GM20000 (cell line): ENCODE data around the gene ATCAY.

Experiments used
- DNase-seq: peaks from one replicate; pipeline ENCODE4 v3.0.0; 2012; ENCODE audit warnings: low spot score
- TF ChIP-seq, protein P1 (sequence below): IDR thresholded peaks from 2 replicates; pipeline ENCODE4 v1.5.1; 2012; ENCODE audit warnings: mild to moderate bottlenecking, control low read depth; ENCODE audit errors: extremely low read depth, missing control alignments

ATCAY gene

GRCh38 chr19:3836887-3837286 lies 43.6 kb upstream of the ATCAY start:
- TF ChIP-seq, protein P1, sequence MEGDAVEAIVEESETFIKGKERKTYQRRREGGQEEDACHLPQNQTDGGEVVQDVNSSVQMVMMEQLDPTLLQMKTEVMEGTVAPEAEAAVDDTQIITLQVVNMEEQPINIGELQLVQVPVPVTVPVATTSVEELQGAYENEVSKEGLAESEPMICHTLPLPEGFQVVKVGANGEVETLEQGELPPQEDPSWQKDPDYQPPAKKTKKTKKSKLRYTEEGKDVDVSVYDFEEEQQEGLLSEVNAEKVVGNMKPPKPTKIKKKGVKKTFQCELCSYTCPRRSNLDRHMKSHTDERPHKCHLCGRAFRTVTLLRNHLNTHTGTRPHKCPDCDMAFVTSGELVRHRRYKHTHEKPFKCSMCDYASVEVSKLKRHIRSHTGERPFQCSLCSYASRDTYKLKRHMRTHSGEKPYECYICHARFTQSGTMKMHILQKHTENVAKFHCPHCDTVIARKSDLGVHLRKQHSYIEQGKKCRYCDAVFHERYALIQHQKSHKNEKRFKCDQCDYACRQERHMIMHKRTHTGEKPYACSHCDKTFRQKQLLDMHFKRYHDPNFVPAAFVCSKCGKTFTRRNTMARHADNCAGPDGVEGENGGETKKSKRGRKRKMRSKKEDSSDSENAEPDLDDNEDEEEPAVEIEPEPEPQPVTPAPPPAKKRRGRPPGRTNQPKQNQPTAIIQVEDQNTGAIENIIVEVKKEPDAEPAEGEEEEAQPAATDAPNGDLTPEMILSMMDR: no peak
- DNase-seq: no peak

DNA sequence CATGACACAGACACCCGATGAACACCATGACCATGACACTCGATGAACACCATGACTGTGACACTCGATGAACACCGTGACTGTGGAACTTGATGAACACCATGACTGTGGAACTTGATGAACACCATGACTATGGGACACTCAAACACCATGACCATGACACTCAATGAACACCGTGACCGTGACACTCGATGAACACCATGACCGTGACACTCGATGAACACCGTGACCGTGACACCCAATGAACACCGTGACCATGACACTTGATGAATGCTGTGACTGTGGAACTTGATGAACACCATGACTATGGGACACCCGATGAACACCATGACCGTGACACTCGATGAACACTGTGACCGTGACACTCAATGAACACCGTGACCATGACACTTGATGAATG lies 43.2 kb upstream of the ATCAY start:
- no peak for DNase-seq

GRCh38 chr19:3837922-3838321 lies 42.6 kb upstream of the ATCAY start:
- no peak for DNase-seq
- TF ChIP-seq, protein P1: no peak

More for the DNA sequence above, 43.2 kb upstream of the ATCAY start:
- TF ChIP-seq, protein P1: no peak

GRCh38 chr19:3838661-3839060 lies 41.8 kb upstream of the ATCAY start:
- no peak for DNase-seq
- TF ChIP-seq, protein P1: no peak

DNA sequence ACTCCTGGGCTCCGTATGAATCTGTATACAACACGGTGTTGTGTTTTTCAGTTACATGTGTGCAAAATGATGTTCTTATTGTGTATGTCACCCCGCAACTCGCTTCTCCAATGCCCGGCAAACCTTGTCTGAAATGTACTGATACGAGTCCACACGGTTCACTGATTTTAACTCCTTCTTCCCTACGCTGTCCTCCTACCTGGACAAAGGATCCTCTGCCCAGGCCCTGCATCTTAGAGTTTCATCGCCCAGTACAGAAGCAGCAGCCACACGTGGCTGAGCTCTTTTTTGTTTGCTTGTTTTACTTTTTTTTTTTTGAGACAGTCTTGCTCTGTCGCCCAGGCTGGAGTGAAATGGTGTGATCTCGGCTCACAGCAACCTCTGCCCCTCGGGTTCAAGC lies 40.5 kb upstream of the ATCAY start:
- TF ChIP-seq, protein P1: no peak
- DNase-seq: no peak

GRCh38 chr19:3840804-3841203 lies 39.7 kb upstream of the ATCAY start:
- DNase-seq: no peak
- TF ChIP-seq, protein P1: no peak

- TF ChIP-seq, protein P1: no peak
- DNase-seq: no peak
These were observed 37.5 kb upstream of the ATCAY start for GRCh38 chr19:3842948-3843347.
